Breast epithelium (tissue), 3 donors: ENCODE results near the gene CHST7.

Experiments used
- POLR2A ChIP-seq: fragments of 450-650 bp; IDR thresholded peaks from one replicate; pipeline ENCODE4 v1.6.1; 2016; ENCODE audit warnings: antibody characterized with exemption, mild to moderate bottlenecking, moderate library complexity
- POLR2AphosphoS5 ChIP-seq, 3 donors: sonication (generic); formaldehyde crosslinking; IDR thresholded peaks; one replicate each; pipeline ENCODE4 v1.6.1; 2017; ENCODE audit warnings: antibody characterized with exemption in 3 of 3
- TF ChIP-seq, protein P1 (sequence below), 3 donors: fragments of 450-650 bp; IDR thresholded peaks; one replicate each; pipeline ENCODE4 v1.5.1; 2016 to 2017; ENCODE audit warnings: antibody characterized with exemption in 3 of 3, mild to moderate bottlenecking in 3 of 3, moderate library complexity in 3 of 3

DNA sequence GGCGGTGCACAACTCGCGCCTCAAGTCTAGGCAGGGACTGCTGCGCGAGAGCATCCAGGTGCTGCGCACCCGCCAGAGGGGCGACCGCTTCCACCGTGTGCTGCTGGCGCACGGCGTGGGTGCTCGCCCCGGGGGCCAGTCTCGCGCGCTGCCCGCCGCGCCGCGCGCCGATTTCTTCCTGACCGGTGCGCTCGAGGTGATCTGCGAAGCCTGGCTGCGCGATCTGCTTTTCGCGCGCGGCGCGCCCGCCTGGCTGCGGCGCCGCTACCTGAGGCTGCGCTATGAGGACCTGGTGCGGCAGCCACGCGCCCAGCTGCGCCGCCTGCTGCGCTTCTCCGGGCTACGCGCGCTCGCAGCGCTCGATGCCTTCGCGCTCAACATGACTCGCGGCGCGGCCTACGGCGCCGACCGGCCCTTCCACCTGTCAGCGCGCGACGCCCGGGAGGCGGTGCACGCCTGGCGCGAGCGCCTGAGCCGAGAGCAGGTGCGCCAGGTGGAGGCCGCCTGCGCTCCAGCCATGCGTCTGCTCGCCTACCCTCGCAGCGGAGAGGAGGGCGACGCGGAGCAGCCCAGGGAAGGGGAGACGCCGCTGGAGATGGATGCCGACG, 1.3 kb downstream of the CHST7 start:
- TF ChIP-seq, protein P1, sequence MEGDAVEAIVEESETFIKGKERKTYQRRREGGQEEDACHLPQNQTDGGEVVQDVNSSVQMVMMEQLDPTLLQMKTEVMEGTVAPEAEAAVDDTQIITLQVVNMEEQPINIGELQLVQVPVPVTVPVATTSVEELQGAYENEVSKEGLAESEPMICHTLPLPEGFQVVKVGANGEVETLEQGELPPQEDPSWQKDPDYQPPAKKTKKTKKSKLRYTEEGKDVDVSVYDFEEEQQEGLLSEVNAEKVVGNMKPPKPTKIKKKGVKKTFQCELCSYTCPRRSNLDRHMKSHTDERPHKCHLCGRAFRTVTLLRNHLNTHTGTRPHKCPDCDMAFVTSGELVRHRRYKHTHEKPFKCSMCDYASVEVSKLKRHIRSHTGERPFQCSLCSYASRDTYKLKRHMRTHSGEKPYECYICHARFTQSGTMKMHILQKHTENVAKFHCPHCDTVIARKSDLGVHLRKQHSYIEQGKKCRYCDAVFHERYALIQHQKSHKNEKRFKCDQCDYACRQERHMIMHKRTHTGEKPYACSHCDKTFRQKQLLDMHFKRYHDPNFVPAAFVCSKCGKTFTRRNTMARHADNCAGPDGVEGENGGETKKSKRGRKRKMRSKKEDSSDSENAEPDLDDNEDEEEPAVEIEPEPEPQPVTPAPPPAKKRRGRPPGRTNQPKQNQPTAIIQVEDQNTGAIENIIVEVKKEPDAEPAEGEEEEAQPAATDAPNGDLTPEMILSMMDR (IDR thresholded peaks at IDR 0.05) = no peak
- TF ChIP-seq POLR2A = no peak
- no peak for TF ChIP-seq POLR2AphosphoS5 (IDR thresholded peaks at IDR 0.05)
